HG02588 (cell line): ENCODE data around the gene VARS2.
"Not testable (repeated sequence)": the region's sequence is repeated elsewhere in the genome, so short reads cannot be mapped to it uniquely, and the experiment has no call there.

Experiments
- ATAC-seq: cut with Tn5 transposase; IDR thresholded peaks from one replicate; pipeline ENCODE4 v1.9.1; 2021; ENCODE audit warnings: mild to moderate bottlenecking, moderate library complexity; ENCODE audit not compliant: unreplicated experiment

Gene VARS2

GRCh38 chr6:30960907-30961673 lies 47.1 kb downstream of the VARS2 start:
- no peak for ATAC-seq

GRCh38 chr6:30962716-30963115 lies 48.7 kb downstream of the VARS2 start:
- ATAC-seq = no peak

- ATAC-seq = no peak
Observed at GRCh38 chr6:30963641-30964040, 49.6 kb downstream of the VARS2 start.

GRCh38 chr6:30964075-30964474 lies 50.0 kb downstream of the VARS2 start:
- no peak for ATAC-seq

- ATAC-seq = no peak
Observed at GRCh38 chr6:30965140-30965601, 51.1 kb downstream of the VARS2 start.

- ATAC-seq = no peak
Observed at GRCh38 chr6:30966154-30966553, 52.1 kb downstream of the VARS2 start.

GRCh38 chr6:30969171-30969570 lies 55.1 kb downstream of the VARS2 start:
- ATAC-seq = not testable (repeated sequence)

GRCh38 chr6:30970946-30971345 lies 56.9 kb downstream of the VARS2 start:
- no peak for ATAC-seq

GRCh38 chr6:30972816-30973215 lies 58.8 kb downstream of the VARS2 start:
- ATAC-seq = no peak

- no peak for ATAC-seq
Observed at GRCh38 chr6:30974490-30975252, 60.6 kb downstream of the VARS2 start.
